A549 (cell line): Measurements from ENCODE around the gene CACNG7. TPM values are rescaled to one million over a fixed set of nuclear protein-coding genes. Genes with fewer than 3 reads are reported as not detected.
A peak's percentile ranks its signal among the peaks of the same experiment; 100 is the strongest.

ENCODE experiments used
- ATAC-seq, 2 experiments: fragments of 200-7000 bp in 1 of 2; fragments of >200 bp in 1 of 2; cut with Nextera tagmentation in 1 of 2; cut with Tn5 transposase in 1 of 2; 3 replicates each; pipeline versions ENCODE4 v1.8.0 to v1.9.1; 2018 to 2020; ENCODE audit warnings: mild to moderate bottlenecking in 1 of 2, moderate library complexity in 1 of 2
- CTCF ChIA-PET: fragments of 300-600 bp; sonication (Branson Sonifier 250); formaldehyde crosslinking; extraction: SDS; loops from one replicate; lab custom pipeline; 2021; ENCODE audit warnings: antibody characterized with exemption, inconsistent platforms; lab: Yijun Ruan, JAX
- POLR2A ChIA-PET: fragments of 350-600 bp; formaldehyde crosslinking; extraction: SDS; loops from one replicate; lab custom pipeline; 2021; ENCODE audit warnings: antibody characterized with exemption, inconsistent platforms; lab: Yijun Ruan, JAX
- DNase-seq, 2 experiments: peaks; one replicate each; pipeline versions ENCODE4 v3.0.0 to v3.0.0-alpha.2; 2011 to 2016; ENCODE audit warnings: low read depth in 1 of 2, low spot score in 1 of 2
- FAIRE-seq: peaks from 2 replicates; lab custom pipeline; 2011; peaks lifted over from hg19 to GRCh38; lab: Jason Lieb, UNC
- H3K27ac ChIP-seq, 2 experiments: fragments of >200 bp; sonication (Bioruptor Twin); formaldehyde crosslinking; 3 replicates each; pipeline ENCODE4 v1.5.1; 2016 to 2017
- H3K4me1 ChIP-seq: fragments of >200 bp; sonication (Bioruptor Twin); formaldehyde crosslinking; 3 replicates; pipeline ENCODE4 v1.6.1; 2016
- H3K4me2 ChIP-seq: fragments of >200 bp; sonication (Bioruptor Twin); formaldehyde crosslinking; 3 replicates; pipeline ENCODE4 v1.6.1; 2016
- H3K4me3 ChIP-seq: fragments of >200 bp; sonication (Bioruptor Twin); formaldehyde crosslinking; 3 replicates; pipeline ENCODE4 v1.5.1; 2016
- H3K9me3 ChIP-seq: fragments of >200 bp; sonication (Bioruptor Twin); formaldehyde crosslinking; 3 replicates; pipeline ENCODE4 v1.6.1; 2016
- BHLHE40 ChIP-seq: IDR thresholded peaks from 2 replicates; pipeline ENCODE4 v1.6.1; 2012; ENCODE audit warnings: low read depth, low read length, inconsistent platforms
- CBX8 ChIP-seq: fragments of 200-600 bp; sonication (generic); IDR thresholded peaks from 2 replicates; pipeline ENCODE4 v1.6.1; 2016
- CEBPB ChIP-seq, 2 experiments: fragments of >200 bp in 1 of 2; sonication (Bioruptor Twin) in 1 of 2; formaldehyde crosslinking in 1 of 2; IDR thresholded peaks; 2 replicates each; pipeline ENCODE4 v1.6.1; 2012 to 2016
- CHD2 ChIP-seq: fragments of 150-350 bp; IDR thresholded peaks from 2 replicates; pipeline ENCODE4 v1.6.1; 2014; ENCODE audit warnings: low read length; ENCODE audit not compliant: partially characterized antibody
- EHF ChIP-seq: fragments of 250-450 bp; sonication (Bioruptor Pico); IDR thresholded peaks from 2 replicates; pipeline ENCODE4 v1.5.0; 2020; ENCODE audit warnings: mild to moderate bottlenecking
- ESRRA ChIP-seq: fragments of 150-350 bp; IDR thresholded peaks from 2 replicates; pipeline ENCODE4 v1.6.1; 2014; ENCODE audit warnings: mild to moderate bottlenecking, low read length, borderline replicate concordance
- FOSB ChIP-seq: fragments of 250-450 bp; sonication (Bioruptor Pico); IDR thresholded peaks from 2 replicates; pipeline ENCODE4 v1.5.0; 2020; ENCODE audit warnings: mild to moderate bottlenecking, moderate library complexity
- FOSL2 ChIP-seq, 2 experiments: fragments of 450-650 bp in 1 of 2; fragments of >200 bp in 1 of 2; sonication (Bioruptor Twin) in 1 of 2; formaldehyde crosslinking; IDR thresholded peaks; 2 replicates each; pipeline versions ENCODE4 v1.5.0 to v1.6.1; 2016 to 2020; ENCODE audit warnings: mild to moderate bottlenecking in 1 of 2, moderate library complexity in 1 of 2
- FOXS1 ChIP-seq: fragments of 250-450 bp; sonication (Bioruptor Pico); IDR thresholded peaks from 2 replicates; pipeline ENCODE4 v1.5.0; 2020; ENCODE audit warnings: mild to moderate bottlenecking, moderate library complexity
- GATA3 ChIP-seq: IDR thresholded peaks from 2 replicates; pipeline ENCODE4 v1.6.1; 2012; ENCODE audit warnings: borderline replicate concordance
- HES2 ChIP-seq: fragments of >200 bp; sonication (Bioruptor Twin); formaldehyde crosslinking; IDR thresholded peaks from 2 replicates; pipeline ENCODE4 v1.6.1; 2016
- HOXA7 ChIP-seq: fragments of 250-450 bp; sonication (Bioruptor Pico); IDR thresholded peaks from 2 replicates; pipeline ENCODE4 v1.5.0; 2020; ENCODE audit warnings: mild to moderate bottlenecking, moderate library complexity
- HOXB5 ChIP-seq: fragments of 250-450 bp; sonication (Bioruptor Pico); IDR thresholded peaks from 2 replicates; pipeline ENCODE4 v1.5.0; 2020; ENCODE audit warnings: mild to moderate bottlenecking, moderate library complexity
- JUN ChIP-seq, 2 experiments: fragments of >200 bp; sonication (Bioruptor Twin); formaldehyde crosslinking; IDR thresholded peaks; 2 replicates in 1 of 2; 3 replicates in 1 of 2; pipeline ENCODE4 v1.6.1; 2016 to 2017
- JUNB ChIP-seq: fragments of >200 bp; sonication (Bioruptor Twin); formaldehyde crosslinking; IDR thresholded peaks from 2 replicates; pipeline ENCODE4 v1.6.1; 2016
- KDM1A ChIP-seq: fragments of 200-600 bp; sonication (generic); IDR thresholded peaks from 2 replicates; pipeline ENCODE4 v1.6.1; 2016; ENCODE audit warnings: low read depth, mild to moderate bottlenecking
- KDM5A ChIP-seq: fragments of 200-600 bp; sonication (generic); IDR thresholded peaks from 2 replicates; pipeline ENCODE4 v1.6.1; 2016; ENCODE audit warnings: antibody characterized with exemption, mild to moderate bottlenecking
- MAX ChIP-seq: IDR thresholded peaks from 2 replicates; pipeline ENCODE4 v1.6.1; 2012
- MAZ ChIP-seq: fragments of 150-350 bp; IDR thresholded peaks from 2 replicates; pipeline ENCODE4 v1.6.1; 2014; ENCODE audit warnings: antibody characterized with exemption, low read depth, low read length, borderline replicate concordance
- MYC ChIP-seq: IDR thresholded peaks from 2 replicates; pipeline ENCODE4 v1.6.1; 2012; ENCODE audit warnings: mild to moderate bottlenecking, inconsistent platforms, low read length, improper control_type of control experiment, borderline replicate concordance
- NFE2L2 ChIP-seq: fragments of 150-350 bp; conservative IDR thresholded peaks from 2 replicates; pipeline ENCODE4 v1.6.1; 2014; ENCODE audit warnings: low read length
- NR3C1 ChIP-seq: fragments of >200 bp; sonication (Bioruptor Twin); formaldehyde crosslinking; IDR thresholded peaks from 3 replicates; pipeline ENCODE4 v1.6.1; 2017
- PBX3 ChIP-seq: IDR thresholded peaks from 2 replicates; pipeline ENCODE4 v1.6.1; 2012
- POLR2A ChIP-seq: IDR thresholded peaks from 2 replicates; pipeline ENCODE4 v1.6.1; 2012; ENCODE audit warnings: mild to moderate bottlenecking, low read length
- POLR2AphosphoS2 ChIP-seq: conservative IDR thresholded peaks from 2 replicates; pipeline ENCODE4 v1.6.1; 2012; ENCODE audit warnings: low read length, improper control_type of control experiment, inconsistent platforms
- RARB ChIP-seq: fragments of 250-450 bp; sonication (Bioruptor Pico); IDR thresholded peaks from 2 replicates; pipeline ENCODE4 v1.8.0; 2021; ENCODE audit warnings: mild to moderate bottlenecking, moderate library complexity
- RFX5 ChIP-seq: fragments of 450-650 bp; IDR thresholded peaks from 2 replicates; pipeline ENCODE4 v1.7.1; 2014; ENCODE audit warnings: antibody characterized with exemption, mild to moderate bottlenecking, moderate library complexity
- SREBF2 ChIP-seq: fragments of 450-650 bp; IDR thresholded peaks from 2 replicates; pipeline ENCODE4 v1.6.1; 2014; ENCODE audit warnings: mild to moderate bottlenecking, moderate library complexity
- TFCP2L1 ChIP-seq: fragments of 250-450 bp; sonication (Bioruptor Pico); IDR thresholded peaks from 2 replicates; pipeline ENCODE4 v1.5.0; 2021; ENCODE audit warnings: mild to moderate bottlenecking
- TP53 ChIP-seq: fragments of 250-450 bp; sonication (Bioruptor Pico); IDR thresholded peaks from 2 replicates; pipeline ENCODE4 v1.5.0; 2021; ENCODE audit warnings: mild to moderate bottlenecking, moderate library complexity
- USF2 ChIP-seq: fragments of 450-650 bp; IDR thresholded peaks from 2 replicates; pipeline ENCODE4 v1.6.1; 2014; ENCODE audit warnings: antibody characterized with exemption
- ZNF302 ChIP-seq: fragments of 250-450 bp; sonication (Bioruptor Pico); IDR thresholded peaks from 2 replicates; pipeline ENCODE4 v1.9.0; 2021; ENCODE audit warnings: inconsistent platforms, mild to moderate bottlenecking, moderate library complexity
- WGBS: methylation state at CpG from one replicate; pipeline ENCODE4 v1.1.6; 2017; ENCODE audit errors: missing lambda C conversion rate; 5-methylcytosine and 5-hydroxymethylcytosine counted together
- polyA plus RNA-seq, 4 experiments: library from polyadenylated mRNA; depleted of rRNA in 3 of 4; stranded (reverse); fragments of >200 nt; fragmentation: RNase III in 1 of 4; extraction: RNeasy Plus Mini Kit Qiagen cat#74134 plus additional on column Dnase treatment in 1 of 4; gene quantifications; 2 replicates in 3 of 4; 3 replicates in 1 of 4; pipeline ENCODE4 v1.2.3, GENCODE V29; 2011 to 2017

The CACNG7 gene
- polyA plus RNA-seq, 2 of the 4 experiments (the other 2 are of a cell fraction): 7.6 to 11.5 TPM

- Histone ChIP-seq H3K4me2 (no peak overlapping the region), H3K27ac (no peak overlapping the region), H3K4me3 (no peak overlapping the region)
- 93% methylated on average over 17 of the region's 17 CpGs for WGBS
- TF ChIP-seq HOXA7 (CRISPR knock-in tag): no peak
- TF ChIP-seq MYC: no peak
- peak; percentile 96 for TF ChIP-seq POLR2AphosphoS2
- peak; percentile 21; the same call in 1 of the 2 replicates for TF ChIP-seq EHF (CRISPR knock-in tag)
- no peak for TF ChIP-seq FOXS1 (CRISPR knock-in tag)
- peak; percentile 74; the same call in 1 of the 2 replicates for TF ChIP-seq TP53 (CRISPR knock-in tag)
- TF ChIP-seq, all 56 proteins: peak for 3
- Histone ChIP-seq H3K4me1 (no peaks in the 10 kb centered on the region; the same call in 2 of the 3 replicates), H3K9me3 (no peaks in the 10 kb centered on the region)
- ChIA-PET POLR2A (interaction anchor here (1.1 to 2.3 kb wide), 2 partner anchors 8 to 105 kb away, joined by 6 to 12 read pairs; partner anchors contain the start of gene MYADM), CTCF (interaction anchor here (1.0 to 2.2 kb wide), 6 partner anchors 9 to 261 kb away, joined by 3 to 7 read pairs (median 4); no protein-coding TSS in a partner anchor)
- no peak for DNase-seq
- no peak for FAIRE-seq
- no peak for ATAC-seq
Measured at GRCh38 chr19:53875602-53876325, 33.3 kb upstream of the CACNG7 start.

- CTCF ChIA-PET: interaction anchor here (1.0 to 2.2 kb wide), 8 partner anchors 9 to 292 kb away, joined by 3 to 7 read pairs (median 3); no protein-coding TSS in a partner anchor
Measured at GRCh38 chr19:53876651-53877224, 32.3 kb upstream of the CACNG7 start.

GRCh38 chr19:53877361-53877766 lies 31.7 kb upstream of the CACNG7 start:
- TF ChIP-seq PBX3 (0 out of 2 replicates have a peak, but pooled peaks have one; percentile 10), ESRRA (no peak), HOXB5 (CRISPR knock-in tag) (no peak), KDM5A (no peak), MYC (no peak), CEBPB (IDR thresholded peaks at IDR 0.05) (no peak), KDM1A (no peak), EHF (CRISPR knock-in tag) (0 out of 2 replicates have a peak, but pooled peaks have one; percentile 16), FOSB (CRISPR knock-in tag) (peak; percentile 99), HOXA7 (CRISPR knock-in tag) (peak; percentile 98), NFE2L2 (no peak), TP53 (CRISPR knock-in tag) (0 out of 2 replicates have a peak, but pooled peaks have one; percentile 57), ZNF302 (no peak), USF2 (peak; percentile 66), CHD2 (peak; percentile 47), TFCP2L1 (CRISPR knock-in tag) (peak; percentile 97), POLR2AphosphoS2 (peak; percentile 93; the same call in 1 of the 2 replicates), RARB (CRISPR knock-in tag) (peak; percentile 92), JUN (IDR thresholded peaks at IDR 0.05) (0 out of 5 replicates have a peak, but pooled peaks of 1 of the 2 experiments have one; percentile 24), BHLHE40 (no peak), NR3C1 (no peak)
- Histone ChIP-seq H3K9me3 (no peaks in the 10 kb centered on the region), H3K4me1 (peaks cover 10% of the 10 kb centered on the region), H3K4me3 (no peak overlapping the region), H3K27ac (no peak overlapping the region), H3K4me2 (no peak overlapping the region)
- ATAC-seq: no peak
- CTCF ChIA-PET: interaction anchor here (1.0 to 2.2 kb wide), 5 partner anchors 9 to 291 kb away, joined by 3 to 7 read pairs (median 5); no protein-coding TSS in a partner anchor
- 69% methylated on average over 10 of the region's 10 CpGs for WGBS
- DNase-seq: peak in 1 of 2 experiments; percentile 76
- POLR2A ChIA-PET: interaction anchor here (2.3 kb wide), 1 partner anchor 10 kb away, joined by 12 read pairs; the partner anchor contains the start of gene MYADM
- no peak for FAIRE-seq

More at GRCh38 chr19:53876651-53877224, 32.3 kb upstream of the CACNG7 start:
- DNase-seq: peak in 1 of 2 experiments; percentile 47
- Histone ChIP-seq H3K4me3 (no peak overlapping the region), H3K4me1 (peaks cover 8% of the 10 kb centered on the region), H3K27ac (no peak overlapping the region), H3K4me2 (no peak overlapping the region), H3K9me3 (no peaks in the 10 kb centered on the region)
- no peak; a peak in 1 of 6 replicates for ATAC-seq
- POLR2A ChIA-PET: interaction anchor here (1.1 to 2.3 kb wide), 2 partner anchors 9 to 104 kb away, joined by 6 to 12 read pairs; partner anchors contain the start of gene MYADM
- WGBS: 89% methylated on average over 5 of the region's 6 CpGs
- TF ChIP-seq FOSB (CRISPR knock-in tag): peak; percentile 93
- peak; percentile 92 for TF ChIP-seq POLR2AphosphoS2
- TF ChIP-seq TFCP2L1 (CRISPR knock-in tag): peak; percentile 95
- TF ChIP-seq MAX: no peak
- peak; percentile 90 for TF ChIP-seq TP53 (CRISPR knock-in tag)
- 0 out of 2 replicates have a peak, but pooled peaks have one; percentile 45 for TF ChIP-seq EHF (CRISPR knock-in tag)
- TF ChIP-seq JUNB: no peak
- TF ChIP-seq POLR2A: no peak
- no peak for TF ChIP-seq RFX5
- TF ChIP-seq SREBF2: no peak
- no peak for TF ChIP-seq HES2
- TF ChIP-seq HOXA7 (CRISPR knock-in tag): peak; percentile 94
- TF ChIP-seq ESRRA: no peak
- 0 out of 2 replicates have a peak, but pooled peaks have one; percentile 26 for TF ChIP-seq MAZ
- 0 out of 2 replicates have a peak, but pooled peaks have one; percentile 18 for TF ChIP-seq GATA3
- no peak for TF ChIP-seq CBX8
- no peak for TF ChIP-seq FOSL2 (IDR thresholded peaks at IDR 0.05)
- 0 out of 2 replicates have a peak, but pooled peaks have one; percentile 26 for TF ChIP-seq FOSL2 (CRISPR knock-in tag; IDR thresholded peaks at IDR 0.05)
- no peak for FAIRE-seq
